ENCODE results near the gene NTM. TPM values are rescaled to one million over a fixed set of nuclear protein-coding genes. Genes with fewer than 3 reads are reported as not detected.

The NTM gene
- total and polyA plus RNA-seq, 2 donors (not counting 3 experiments of a cell fraction or from before 2014, with no cell fraction given): 1.00 to 1.1 TPM

- intact Hi-C loops (cut with micrococcal nuclease): no loop called here
- Histone ChIP-seq H3K4me2 (ENCODE audit: insufficient read depth, low read length) (no peak overlapping the region), H2AFZ (ENCODE audit: low read depth, low read length) (no peak overlapping the region)
These were observed 292.0 kb downstream of the NTM start for GRCh38 chr11:131662317-131662972.

More at GRCh38 chr11:131662317-131662972, 292.0 kb downstream of the NTM start:
- POLR2A ChIA-PET: interaction anchor here (0.6 kb wide), 1 partner anchor 1422 kb away, joined by 4 read pairs; no protein-coding TSS in a partner anchor
- Histone ChIP-seq H3K9me3 (replicated peaks; ENCODE audit: control insufficient read depth, insufficient read depth, low read length) (no peaks in the 10 kb centered on the region), H3K4me3 (replicated peaks in 1 of 3; ENCODE audit: insufficient read depth in 1 of 3, low read depth in 1 of 3, low read length in 3 of 3) (no peak overlapping the region), H3K79me2 (ENCODE audit: control insufficient read depth, insufficient read depth, low read length) (no peaks in the 10 kb centered on the region), H3K9ac (replicated peaks; ENCODE audit: extremely low read depth, insufficient read depth, low read length) (no peak overlapping the region), H3K9me1 (replicated peaks; ENCODE audit: control insufficient read depth, extremely low read depth, insufficient read depth, low read length) (no peaks in the 10 kb centered on the region), H4K20me1 (replicated peaks; ENCODE audit: control insufficient read depth, extremely low read depth, insufficient read depth, low read length) (no peaks in the 10 kb centered on the region), H3K4me1 (ENCODE audit: control insufficient read depth, extremely low read depth, insufficient read depth, low read length) (no peaks in the 10 kb centered on the region), H3K27me3 (ENCODE audit: control insufficient read depth in 2 of 2, insufficient read depth in 2 of 2, low read length in 2 of 2) (peaks cover 2 to 3% of the 10 kb centered on the region in 2 experiments), H3K27ac (ENCODE audit: insufficient read depth, low read depth, low read length) (no peak overlapping the region), H3K36me3 (ENCODE audit: control insufficient read depth in 2 of 2, extremely low read depth in 1 of 2, insufficient read depth in 2 of 2, low read length in 2 of 2) (no peaks in the 10 kb centered on the region)
- no peak for FAIRE-seq
- BruUV-seq (replicated peaks): no TSS peak
- TF ChIP-seq MAX (IDR thresholded peaks at IDR 0.05; ENCODE audit: insufficient read depth, insufficient read length): no peak
- no peak for TF ChIP-seq EZH2 (IDR thresholded peaks at IDR 0.05; ENCODE audit: borderline replicate concordance, low read depth, low read length, severe bottlenecking)
- TF ChIP-seq FOS (IDR thresholded peaks at IDR 0.05; ENCODE audit: borderline replicate concordance, insufficient read depth, low read length): no peak
- TF ChIP-seq GATA2 (IDR thresholded peaks at IDR 0.05; ENCODE audit: insufficient read depth, insufficient read length, low read depth, low read length): no peak
- TF ChIP-seq CTCF (IDR thresholded peaks at IDR 0.05; ENCODE audit: extremely low read depth in 1 of 2, insufficient read depth in 1 of 2, low read depth in 1 of 2, low read length in 2 of 2): no peak
- no peak for TF ChIP-seq MYC (IDR thresholded peaks at IDR 0.05; ENCODE audit: low read depth, low read length)
- no peak for TF ChIP-seq POLR2A (IDR thresholded peaks at IDR 0.05; ENCODE audit: low read depth, low read length)
- TF ChIP-seq POLR2AphosphoS5 (IDR thresholded peaks at IDR 0.05; ENCODE audit: insufficient read depth, low read depth, low read length): no peak
- no peak for TF ChIP-seq JUN (IDR thresholded peaks at IDR 0.05; ENCODE audit: borderline replicate concordance, insufficient read depth, insufficient read length, low read depth)
- CTCF ChIA-PET: interaction anchor here (2.8 kb wide), 1 partner anchor 12 kb away, joined by 19 read pairs; no protein-coding TSS in a partner anchor
- dilution Hi-C loops (cut with MboI; ENCODE audit: extremely low pct_ligation_motif_present, low sequenced_read_pairs): loop anchor here (25.0 kb wide), 1 partner anchor 600 kb away; no protein-coding TSS in a partner anchor
- no peak for DNase-seq (ENCODE audit: low read depth, low spot score)

Data from endothelial cell of umbilical vein (primary cell).